Stomach (tissue), 4 donors: ENCODE measurements around the gene PITPNC1.

Source experiments
- EP300 ChIP-seq: sonication (generic); formaldehyde crosslinking; IDR thresholded peaks from one replicate; pipeline ENCODE4 v1.6.1; 2017; ENCODE audit warnings: antibody characterized with exemption
- POLR2A ChIP-seq, 4 donors: fragments of 450-650 bp; IDR thresholded peaks; one replicate each; pipeline ENCODE4 v1.6.1; 2016; ENCODE audit warnings: antibody characterized with exemption in 4 of 4, control low read depth in 2 of 4, mild to moderate bottlenecking in 1 of 4, moderate library complexity in 1 of 4
- POLR2AphosphoS5 ChIP-seq, 3 donors: sonication (generic); formaldehyde crosslinking; IDR thresholded peaks; one replicate each; pipeline ENCODE4 v1.6.1; 2016; ENCODE audit warnings: antibody characterized with exemption in 3 of 3
- TF ChIP-seq, protein P1 (sequence below), 7 experiments: fragments of 450-650 bp in 4 of 7; fragments of 200-600 bp in 3 of 7; sonication (generic) in 3 of 7; IDR thresholded peaks; one replicate each; pipeline ENCODE4 v1.5.1; 2016 to 2019; ENCODE audit warnings: antibody characterized with exemption in 7 of 7, control low read depth in 2 of 7, mild to moderate bottlenecking in 1 of 7

GRCh38 chr17:67525239-67526135 is 148.4 kb downstream of the PITPNC1 start:
- TF ChIP-seq, protein P1, sequence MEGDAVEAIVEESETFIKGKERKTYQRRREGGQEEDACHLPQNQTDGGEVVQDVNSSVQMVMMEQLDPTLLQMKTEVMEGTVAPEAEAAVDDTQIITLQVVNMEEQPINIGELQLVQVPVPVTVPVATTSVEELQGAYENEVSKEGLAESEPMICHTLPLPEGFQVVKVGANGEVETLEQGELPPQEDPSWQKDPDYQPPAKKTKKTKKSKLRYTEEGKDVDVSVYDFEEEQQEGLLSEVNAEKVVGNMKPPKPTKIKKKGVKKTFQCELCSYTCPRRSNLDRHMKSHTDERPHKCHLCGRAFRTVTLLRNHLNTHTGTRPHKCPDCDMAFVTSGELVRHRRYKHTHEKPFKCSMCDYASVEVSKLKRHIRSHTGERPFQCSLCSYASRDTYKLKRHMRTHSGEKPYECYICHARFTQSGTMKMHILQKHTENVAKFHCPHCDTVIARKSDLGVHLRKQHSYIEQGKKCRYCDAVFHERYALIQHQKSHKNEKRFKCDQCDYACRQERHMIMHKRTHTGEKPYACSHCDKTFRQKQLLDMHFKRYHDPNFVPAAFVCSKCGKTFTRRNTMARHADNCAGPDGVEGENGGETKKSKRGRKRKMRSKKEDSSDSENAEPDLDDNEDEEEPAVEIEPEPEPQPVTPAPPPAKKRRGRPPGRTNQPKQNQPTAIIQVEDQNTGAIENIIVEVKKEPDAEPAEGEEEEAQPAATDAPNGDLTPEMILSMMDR (IDR thresholded peaks at IDR 0.05), result no peak
- TF ChIP-seq EP300 (no peak), POLR2A (IDR thresholded peaks at IDR 0.05) (no peak), POLR2AphosphoS5 (IDR thresholded peaks at IDR 0.05) (peak in 1 of 3 donors; percentile 37)
